COR-L47 (cell line): Measurements from ENCODE around the gene PHLPP1.

ENCODE experiments used
- DNase-seq: peaks from one replicate; lab custom pipeline; 2025; lab: John Stamatoyannopoulos, UW

Gene PHLPP1

GRCh38 chr18:62984656-62985315 lies 269.4 kb downstream of the PHLPP1 start:
- no peak for DNase-seq

GRCh38 chr18:62986490-62986889 lies 271.1 kb downstream of the PHLPP1 start:
- no peak for DNase-seq

GRCh38 chr18:62987055-62987830 lies 271.9 kb downstream of the PHLPP1 start:
- no peak for DNase-seq

GRCh38 chr18:62987859-62988258 lies 272.5 kb downstream of the PHLPP1 start:
- DNase-seq, result no peak

GRCh38 chr18:62988471-62988870 lies 273.1 kb downstream of the PHLPP1 start:
- no peak for DNase-seq

GRCh38 chr18:62989195-62989594 lies 273.9 kb downstream of the PHLPP1 start:
- no peak for DNase-seq

- DNase-seq, result no peak
These were observed 275.3 kb downstream of the PHLPP1 start for GRCh38 chr18:62990653-62991052.

- DNase-seq, result no peak
These were observed 276.0 kb downstream of the PHLPP1 start for GRCh38 chr18:62991389-62991788.

GRCh38 chr18:62991959-62992358 lies 276.6 kb downstream of the PHLPP1 start:
- no peak for DNase-seq

GRCh38 chr18:62992877-62993365 lies 277.6 kb downstream of the PHLPP1 start:
- DNase-seq, result no peak

- DNase-seq, result no peak
These were observed 281.2 kb downstream of the PHLPP1 start for GRCh38 chr18:62996566-62996965.

- no peak for DNase-seq
These were observed 281.7 kb downstream of the PHLPP1 start for GRCh38 chr18:62997076-62997475.

GRCh38 chr18:62998443-62998842 lies 283.1 kb downstream of the PHLPP1 start:
- DNase-seq, result no peak

GRCh38 chr18:62999392-62999791 lies 284.1 kb downstream of the PHLPP1 start:
- DNase-seq, result no peak

GRCh38 chr18:62999921-63000320 lies 284.6 kb downstream of the PHLPP1 start:
- no peak for DNase-seq

- no peak for DNase-seq
These were observed 285.5 kb downstream of the PHLPP1 start for GRCh38 chr18:63000839-63001238.

GRCh38 chr18:63001861-63002260 lies 286.5 kb downstream of the PHLPP1 start:
- no peak for DNase-seq

GRCh38 chr18:63002305-63002704 lies 287.0 kb downstream of the PHLPP1 start:
- DNase-seq, result no peak

- DNase-seq, result no peak
These were observed 287.6 kb downstream of the PHLPP1 start for GRCh38 chr18:63002803-63003445.

GRCh38 chr18:63003899-63004298 lies 288.6 kb downstream of the PHLPP1 start:
- no peak for DNase-seq

- no peak for DNase-seq
These were observed 289.2 kb downstream of the PHLPP1 start for GRCh38 chr18:63004466-63005089.

GRCh38 chr18:63005306-63005705 lies 290.0 kb downstream of the PHLPP1 start:
- no peak for DNase-seq
